ENCODE data around the gene SLC24A4. TPM values are rescaled to one million over a fixed set of nuclear protein-coding genes. Genes with fewer than 3 reads are reported as not detected.

Gene SLC24A4
- total RNA-seq, 1 donor from 2014 or later, result not detected

DNA sequence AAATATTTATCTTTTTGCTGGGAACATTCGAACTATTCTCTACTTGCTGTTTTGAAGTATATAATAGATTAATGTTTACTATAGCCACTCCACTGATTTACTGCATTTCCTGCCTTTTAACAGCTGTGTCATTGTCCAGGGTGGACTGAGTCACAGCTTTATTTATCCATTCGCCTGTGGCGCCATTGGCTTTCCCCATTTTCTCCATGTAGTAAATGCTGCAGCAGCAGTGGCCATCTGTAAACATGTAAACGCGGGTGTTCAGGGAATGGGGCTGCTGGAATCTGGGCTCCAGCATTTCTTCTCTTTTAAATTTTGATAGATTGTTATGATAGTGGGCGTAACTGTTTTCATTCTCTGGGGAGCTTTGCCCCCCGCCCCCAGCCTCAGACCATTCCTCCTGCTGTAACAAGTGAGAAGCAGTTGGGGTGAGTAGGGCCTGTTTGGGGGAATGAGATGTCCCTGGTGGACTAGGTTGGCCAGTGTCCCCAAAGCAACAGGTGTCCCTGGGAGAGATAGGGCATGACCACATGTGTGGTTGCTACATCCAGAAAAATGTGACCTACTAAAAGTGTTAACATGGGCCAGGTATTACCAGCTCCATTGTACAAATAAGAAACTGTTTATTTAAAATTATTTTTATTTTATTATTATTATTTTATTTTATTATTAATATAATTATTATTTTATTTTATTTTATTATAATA is 223.5 kb downstream of the SLC24A4 start:
- peak overlapping the region; percentile 25 for H3K27ac Mint-ChIP-seq (ENCODE audit: unreplicated experiment)
- TF ChIP-seq, protein P1, sequence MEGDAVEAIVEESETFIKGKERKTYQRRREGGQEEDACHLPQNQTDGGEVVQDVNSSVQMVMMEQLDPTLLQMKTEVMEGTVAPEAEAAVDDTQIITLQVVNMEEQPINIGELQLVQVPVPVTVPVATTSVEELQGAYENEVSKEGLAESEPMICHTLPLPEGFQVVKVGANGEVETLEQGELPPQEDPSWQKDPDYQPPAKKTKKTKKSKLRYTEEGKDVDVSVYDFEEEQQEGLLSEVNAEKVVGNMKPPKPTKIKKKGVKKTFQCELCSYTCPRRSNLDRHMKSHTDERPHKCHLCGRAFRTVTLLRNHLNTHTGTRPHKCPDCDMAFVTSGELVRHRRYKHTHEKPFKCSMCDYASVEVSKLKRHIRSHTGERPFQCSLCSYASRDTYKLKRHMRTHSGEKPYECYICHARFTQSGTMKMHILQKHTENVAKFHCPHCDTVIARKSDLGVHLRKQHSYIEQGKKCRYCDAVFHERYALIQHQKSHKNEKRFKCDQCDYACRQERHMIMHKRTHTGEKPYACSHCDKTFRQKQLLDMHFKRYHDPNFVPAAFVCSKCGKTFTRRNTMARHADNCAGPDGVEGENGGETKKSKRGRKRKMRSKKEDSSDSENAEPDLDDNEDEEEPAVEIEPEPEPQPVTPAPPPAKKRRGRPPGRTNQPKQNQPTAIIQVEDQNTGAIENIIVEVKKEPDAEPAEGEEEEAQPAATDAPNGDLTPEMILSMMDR (IDR thresholded peaks at IDR 0.05), result no peak
- H3K36me3 Mint-ChIP-seq (ENCODE audit: unreplicated experiment), result peaks cover 7% of the 10 kb centered on the region
- no peaks in the 10 kb centered on the region for H3K27me3 Mint-ChIP-seq (ENCODE audit: unreplicated experiment)
- no peak overlapping the region for H3K4me3 Mint-ChIP-seq (ENCODE audit: unreplicated experiment)
- H3K9me3 Mint-ChIP-seq (ENCODE audit: unreplicated experiment), result no peaks in the 10 kb centered on the region
- no peak for DNase-seq (ENCODE audit: extremely low spot score, unreplicated experiment)
- peaks cover 24% of the 10 kb centered on the region for H3K4me1 Mint-ChIP-seq (ENCODE audit: unreplicated experiment)

DNA sequence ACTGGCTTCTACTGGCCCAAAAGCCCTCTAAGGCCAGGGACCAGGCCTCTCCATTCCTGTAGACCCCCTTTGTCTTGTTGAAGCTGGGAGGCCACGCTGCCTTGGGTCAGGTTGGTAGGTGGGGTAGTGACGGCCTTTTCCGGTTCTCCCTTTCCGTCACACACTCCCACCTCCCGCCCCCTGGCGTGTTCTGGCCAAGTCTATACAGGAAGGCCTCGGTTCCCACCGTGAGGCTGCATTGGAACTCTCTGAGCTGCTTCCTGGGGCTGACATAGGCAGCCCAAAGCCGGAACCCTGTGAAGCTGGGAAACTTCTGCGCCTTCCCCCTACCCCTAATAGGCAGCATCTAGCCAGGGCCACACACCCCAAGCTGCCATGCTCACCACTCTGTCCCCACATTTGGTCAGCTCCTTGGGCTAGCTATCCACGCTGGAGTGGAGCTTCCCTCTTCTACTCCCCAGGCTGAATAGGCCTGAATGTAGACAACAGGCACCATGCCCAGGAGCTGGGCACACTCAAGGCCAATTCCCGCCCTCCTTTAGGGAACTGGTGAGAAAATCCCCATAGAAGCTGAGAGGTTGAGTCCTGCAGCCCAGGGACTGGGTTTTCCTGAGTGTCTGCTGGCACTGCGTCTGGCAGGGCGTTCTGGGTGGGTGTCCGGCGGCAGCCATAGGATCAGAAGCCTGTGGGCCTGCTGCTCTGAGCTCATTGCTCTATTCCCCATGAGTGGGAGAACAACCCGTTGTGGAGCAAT is 226.3 kb downstream of the SLC24A4 start:
- no peaks in the 10 kb centered on the region for H3K9me3 Mint-ChIP-seq (ENCODE audit: unreplicated experiment)
- DNase-seq (ENCODE audit: extremely low spot score, unreplicated experiment), result no peak
- H3K4me3 Mint-ChIP-seq (ENCODE audit: unreplicated experiment), result no peak overlapping the region

DNA sequence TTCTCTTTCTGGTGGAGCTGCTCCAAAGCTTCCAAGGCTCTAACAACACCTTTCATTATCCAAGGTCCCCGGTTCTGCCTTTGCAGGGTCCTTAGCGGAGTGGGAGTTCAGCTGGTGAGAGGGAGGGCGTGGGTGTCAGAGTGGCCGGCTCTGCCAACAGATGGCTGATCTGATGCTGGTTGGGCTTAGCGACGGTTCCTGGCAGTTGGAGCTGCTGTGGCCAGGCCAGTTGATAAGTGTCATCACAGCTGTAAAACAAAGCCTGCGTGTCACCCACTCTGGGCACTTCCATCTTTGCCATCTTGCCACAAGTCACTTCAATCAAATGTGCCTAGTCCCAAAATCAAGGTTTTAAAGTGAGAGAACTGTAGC is 226.9 kb downstream of the SLC24A4 start:
- no peak for DNase-seq (ENCODE audit: extremely low spot score, unreplicated experiment)
- no peaks in the 10 kb centered on the region for H3K9me3 Mint-ChIP-seq (ENCODE audit: unreplicated experiment)

More for the DNA sequence above, 226.3 kb downstream of the SLC24A4 start:
- H3K4me1 Mint-ChIP-seq (ENCODE audit: unreplicated experiment), result peaks cover 30% of the 10 kb centered on the region
- H3K27ac Mint-ChIP-seq (ENCODE audit: unreplicated experiment), result peak overlapping the region; percentile 64
- TF ChIP-seq, protein P1 (IDR thresholded peaks at IDR 0.05), result no peak
- no peaks in the 10 kb centered on the region for H3K27me3 Mint-ChIP-seq (ENCODE audit: unreplicated experiment)
- peaks cover 7% of the 10 kb centered on the region for H3K36me3 Mint-ChIP-seq (ENCODE audit: unreplicated experiment)

More for the DNA sequence above, 226.9 kb downstream of the SLC24A4 start:
- H3K27ac Mint-ChIP-seq (ENCODE audit: unreplicated experiment), result peak overlapping the region; percentile 64
- no peak overlapping the region for H3K4me3 Mint-ChIP-seq (ENCODE audit: unreplicated experiment)
- H3K27me3 Mint-ChIP-seq (ENCODE audit: unreplicated experiment), result no peaks in the 10 kb centered on the region
- TF ChIP-seq, protein P1 (IDR thresholded peaks at IDR 0.05), result no peak
- H3K4me1 Mint-ChIP-seq (ENCODE audit: unreplicated experiment), result peaks cover 28% of the 10 kb centered on the region
- peaks cover 7% of the 10 kb centered on the region for H3K36me3 Mint-ChIP-seq (ENCODE audit: unreplicated experiment)

Other genes with a start within 250 kb of the SLC24A4 start
- gene ATXN3, start 216.6 kb upstream of the SLC24A4 start, total RNA-seq, result 35.7 and 41.9 TPM in 2 replicates
- gene NDUFB1, start 201.5 kb upstream of the SLC24A4 start, total RNA-seq, result 112 and 118 TPM in 2 replicates
- 78.2 and 80.2 TPM in 2 replicates for gene CPSF2, start 201.2 kb upstream of the SLC24A4 start, total RNA-seq
- gene RIN3, start 190.6 kb downstream of the SLC24A4 start, total RNA-seq, result 26.7 and 31.3 TPM in 2 replicates